ENCODE measurements around the gene NCAM2.
"Not testable (repeated sequence)": the region's sequence is repeated elsewhere in the genome, so short reads cannot be mapped to it uniquely, and the experiment has no call there.

NCAM2 gene

GRCh38 chr21:21373969-21374368, 375.8 kb downstream of the NCAM2 start:
- H3K27me3 ChIP-seq (ENCODE audit: control insufficient read depth, insufficient read depth, low read length) = no peaks in the 10 kb centered on the region
- H3K36me3 ChIP-seq (ENCODE audit: control insufficient read depth, insufficient read depth, low read length) = no peaks in the 10 kb centered on the region
- H3K9ac ChIP-seq (ENCODE audit: low read depth, low read length) = no peak overlapping the region
- H3K4me3 ChIP-seq (ENCODE audit: low read depth, low read length) = no peak overlapping the region
- H3K9me3 ChIP-seq (ENCODE audit: control insufficient read depth, insufficient read depth, low read length) = peaks cover 15% of the 10 kb centered on the region
- no peaks in the 10 kb centered on the region for H3K4me1 ChIP-seq (ENCODE audit: control insufficient read depth, insufficient read depth, low read length)

GRCh38 chr21:21383126-21383525, 384.9 kb downstream of the NCAM2 start:
- Histone ChIP-seq H3K36me3 (ENCODE audit: control insufficient read depth, insufficient read depth, low read length) (no peaks in the 10 kb centered on the region), H3K9me3 (ENCODE audit: control insufficient read depth, insufficient read depth, low read length) (peaks cover 14% of the 10 kb centered on the region), H3K9ac (ENCODE audit: low read depth, low read length) (no peak overlapping the region), H3K27me3 (ENCODE audit: control insufficient read depth, insufficient read depth, low read length) (no peaks in the 10 kb centered on the region), H3K4me1 (ENCODE audit: control insufficient read depth, insufficient read depth, low read length) (no peaks in the 10 kb centered on the region), H3K4me3 (ENCODE audit: low read depth, low read length) (no peak overlapping the region)

- no peaks in the 10 kb centered on the region for H3K36me3 ChIP-seq (ENCODE audit: control insufficient read depth, insufficient read depth, low read length)
- no peak overlapping the region for H3K9ac ChIP-seq (ENCODE audit: low read depth, low read length)
- no peak overlapping the region for H3K4me3 ChIP-seq (ENCODE audit: low read depth, low read length)
- H3K4me1 ChIP-seq (ENCODE audit: control insufficient read depth, insufficient read depth, low read length) = no peaks in the 10 kb centered on the region
- H3K9me3 ChIP-seq (ENCODE audit: control insufficient read depth, insufficient read depth, low read length) = peaks cover 24% of the 10 kb centered on the region
- no peaks in the 10 kb centered on the region for H3K27me3 ChIP-seq (ENCODE audit: control insufficient read depth, insufficient read depth, low read length)
Measured at GRCh38 chr21:21384977-21385376, 386.8 kb downstream of the NCAM2 start.

GRCh38 chr21:21385404-21385803, 387.2 kb downstream of the NCAM2 start:
- Histone ChIP-seq H3K36me3 (ENCODE audit: control insufficient read depth, insufficient read depth, low read length) (no peaks in the 10 kb centered on the region), H3K27me3 (ENCODE audit: control insufficient read depth, insufficient read depth, low read length) (no peaks in the 10 kb centered on the region), H3K4me3 (ENCODE audit: low read depth, low read length) (no peak overlapping the region), H3K9me3 (ENCODE audit: control insufficient read depth, insufficient read depth, low read length) (peaks cover 28% of the 10 kb centered on the region), H3K9ac (ENCODE audit: low read depth, low read length) (no peak overlapping the region), H3K4me1 (ENCODE audit: control insufficient read depth, insufficient read depth, low read length) (no peaks in the 10 kb centered on the region)

- Histone ChIP-seq H3K9me3 (ENCODE audit: control insufficient read depth, insufficient read depth, low read length) (peaks cover 29% of the 10 kb centered on the region), H3K36me3 (ENCODE audit: control insufficient read depth, insufficient read depth, low read length) (no peaks in the 10 kb centered on the region), H3K9ac (ENCODE audit: low read depth, low read length) (no peak overlapping the region), H3K4me1 (ENCODE audit: control insufficient read depth, insufficient read depth, low read length) (no peaks in the 10 kb centered on the region), H3K4me3 (ENCODE audit: low read depth, low read length) (no peak overlapping the region), H3K27me3 (ENCODE audit: control insufficient read depth, insufficient read depth, low read length) (no peaks in the 10 kb centered on the region)
Measured at GRCh38 chr21:21387916-21388315, 389.7 kb downstream of the NCAM2 start.

GRCh38 chr21:21394064-21394463, 395.9 kb downstream of the NCAM2 start:
- Histone ChIP-seq H3K9ac (ENCODE audit: low read depth, low read length) (no peak overlapping the region), H3K27me3 (ENCODE audit: control insufficient read depth, insufficient read depth, low read length) (no peaks in the 10 kb centered on the region), H3K4me3 (ENCODE audit: low read depth, low read length) (no peak overlapping the region), H3K9me3 (ENCODE audit: control insufficient read depth, insufficient read depth, low read length) (peaks cover 32% of the 10 kb centered on the region), H3K4me1 (ENCODE audit: control insufficient read depth, insufficient read depth, low read length) (no peaks in the 10 kb centered on the region), H3K36me3 (ENCODE audit: control insufficient read depth, insufficient read depth, low read length) (no peaks in the 10 kb centered on the region)

- no peak overlapping the region for H3K4me3 ChIP-seq (ENCODE audit: low read depth, low read length)
- H3K36me3 ChIP-seq (ENCODE audit: control insufficient read depth, insufficient read depth, low read length) = no peaks in the 10 kb centered on the region
- no peak overlapping the region for H3K9ac ChIP-seq (ENCODE audit: low read depth, low read length)
- H3K9me3 ChIP-seq (ENCODE audit: control insufficient read depth, insufficient read depth, low read length) = peaks cover 22% of the 10 kb centered on the region
- H3K27me3 ChIP-seq (ENCODE audit: control insufficient read depth, insufficient read depth, low read length) = no peaks in the 10 kb centered on the region
- no peaks in the 10 kb centered on the region for H3K4me1 ChIP-seq (ENCODE audit: control insufficient read depth, insufficient read depth, low read length)
Measured at GRCh38 chr21:21396424-21396823, 398.2 kb downstream of the NCAM2 start.

GRCh38 chr21:21397464-21397863, 399.3 kb downstream of the NCAM2 start:
- Histone ChIP-seq H3K9ac (ENCODE audit: low read depth, low read length) (no peak overlapping the region), H3K4me3 (ENCODE audit: low read depth, low read length) (no peak overlapping the region), H3K9me3 (ENCODE audit: control insufficient read depth, insufficient read depth, low read length) (peaks cover 22% of the 10 kb centered on the region), H3K4me1 (ENCODE audit: control insufficient read depth, insufficient read depth, low read length) (no peaks in the 10 kb centered on the region), H3K27me3 (ENCODE audit: control insufficient read depth, insufficient read depth, low read length) (no peaks in the 10 kb centered on the region), H3K36me3 (ENCODE audit: control insufficient read depth, insufficient read depth, low read length) (no peaks in the 10 kb centered on the region)

- Histone ChIP-seq H3K27me3 (ENCODE audit: control insufficient read depth, insufficient read depth, low read length) (no peaks in the 10 kb centered on the region), H3K9me3 (ENCODE audit: control insufficient read depth, insufficient read depth, low read length) (peaks cover 16% of the 10 kb centered on the region), H3K36me3 (ENCODE audit: control insufficient read depth, insufficient read depth, low read length) (no peaks in the 10 kb centered on the region), H3K4me3 (ENCODE audit: low read depth, low read length) (no peak overlapping the region), H3K9ac (ENCODE audit: low read depth, low read length) (no peak overlapping the region), H3K4me1 (ENCODE audit: control insufficient read depth, insufficient read depth, low read length) (no peaks in the 10 kb centered on the region)
Measured at GRCh38 chr21:21401444-21401843, 403.2 kb downstream of the NCAM2 start.

GRCh38 chr21:21402187-21402586, 404.0 kb downstream of the NCAM2 start:
- not testable (repeated sequence) for H3K27me3 ChIP-seq (ENCODE audit: control insufficient read depth, insufficient read depth, low read length); H3K4me3 ChIP-seq (ENCODE audit: low read depth, low read length); H3K4me1 ChIP-seq (ENCODE audit: control insufficient read depth, insufficient read depth, low read length); H3K9ac ChIP-seq (ENCODE audit: low read depth, low read length); H3K36me3 ChIP-seq (ENCODE audit: control insufficient read depth, insufficient read depth, low read length); H3K9me3 ChIP-seq (ENCODE audit: control insufficient read depth, insufficient read depth, low read length)

- not testable (repeated sequence) for H3K9ac ChIP-seq (ENCODE audit: low read depth, low read length)
Measured at GRCh38 chr21:21404261-21404660, 406.1 kb downstream of the NCAM2 start.

GRCh38 chr21:21406921-21407320, 408.7 kb downstream of the NCAM2 start:
- Histone ChIP-seq H3K9me3 (ENCODE audit: control insufficient read depth, insufficient read depth, low read length) (peaks cover 4% of the 10 kb centered on the region), H3K9ac (ENCODE audit: low read depth, low read length) (no peak overlapping the region), H3K4me3 (ENCODE audit: low read depth, low read length) (no peak overlapping the region), H3K4me1 (ENCODE audit: control insufficient read depth, insufficient read depth, low read length) (no peaks in the 10 kb centered on the region), H3K36me3 (ENCODE audit: control insufficient read depth, insufficient read depth, low read length) (no peaks in the 10 kb centered on the region), H3K27me3 (ENCODE audit: control insufficient read depth, insufficient read depth, low read length) (no peaks in the 10 kb centered on the region)

More at GRCh38 chr21:21404261-21404660, 406.1 kb downstream of the NCAM2 start:
- H3K4me3 ChIP-seq (ENCODE audit: low read depth, low read length); H3K4me1 ChIP-seq (ENCODE audit: control insufficient read depth, insufficient read depth, low read length); H3K36me3 ChIP-seq (ENCODE audit: control insufficient read depth, insufficient read depth, low read length); H3K9me3 ChIP-seq (ENCODE audit: control insufficient read depth, insufficient read depth, low read length); H3K27me3 ChIP-seq (ENCODE audit: control insufficient read depth, insufficient read depth, low read length): not testable (repeated sequence)

GRCh38 chr21:21412096-21412495, 413.9 kb downstream of the NCAM2 start:
- no peak overlapping the region for H3K9ac ChIP-seq (ENCODE audit: low read depth, low read length)
- H3K27me3 ChIP-seq (ENCODE audit: control insufficient read depth, insufficient read depth, low read length) = no peaks in the 10 kb centered on the region
- H3K9me3 ChIP-seq (ENCODE audit: control insufficient read depth, insufficient read depth, low read length) = peaks cover 8% of the 10 kb centered on the region
- H3K4me1 ChIP-seq (ENCODE audit: control insufficient read depth, insufficient read depth, low read length) = no peaks in the 10 kb centered on the region
- no peak overlapping the region for H3K4me3 ChIP-seq (ENCODE audit: low read depth, low read length)
- no peaks in the 10 kb centered on the region for H3K36me3 ChIP-seq (ENCODE audit: control insufficient read depth, insufficient read depth, low read length)

All from iPS-15b (cell line).